A375 (cell line): ENCODE data around the gene RANBP9. TPM values are rescaled to one million over a fixed set of nuclear protein-coding genes. Genes with fewer than 3 reads are reported as not detected.

Source experiments
- total RNA-seq: library from RNA; depleted of rRNA; stranded (reverse); fragments of >200 nt; shearing (Covaris generic); gene quantifications from 2 replicates; pipeline ENCODE4 v1.2.3, GENCODE V29; 2014; rRNA removed

RANBP9 gene
- total RNA-seq: 14.3 and 17.8 TPM in 2 replicates

GRCh38 chr6:13711733-13712598, at the start of gene RANBP9:
RANBP9 (minus strand) TSS chr6:13711835; CDS start chr6:13711505, 330 bp downstream.

GRCh38 chr6:13614926-13615791, 96.5 kb downstream of the RANBP9 start, which contains the start of gene NOL7:
NOL7 (plus strand) TSS chr6:13615335; CDS start chr6:13615359, 24 bp downstream.

GRCh38 chr6:13574571-13575376, 136.9 kb downstream of the RANBP9 start, which contains the start of gene SIRT5:
SIRT5 (plus strand) TSS chr6:13574601; CDS start chr6:13584111, 9,510 bp downstream.

Other genes with a start within 250 kb of the RANBP9 start
- 3.4 and 3.7 TPM in 2 replicates for gene GFOD1, start 224.2 kb downstream of the RANBP9 start, total RNA-seq
- 6.1 and 6.3 TPM in 2 replicates for gene SIRT5, start 137.2 kb downstream of the RANBP9 start, total RNA-seq
- 93.1 and 96.1 TPM in 2 replicates for gene NOL7, start 96.5 kb downstream of the RANBP9 start, total RNA-seq
- 16.8 and 17.0 TPM in 2 replicates for gene MCUR1, start 102.7 kb upstream of the RANBP9 start, total RNA-seq
- gene RNF182, start 213.1 kb upstream of the RANBP9 start, total RNA-seq: 4.3 and 5.2 TPM in 2 replicates